ENCODE results near the gene ALOX15. TPM values are rescaled to one million over a fixed set of nuclear protein-coding genes. Genes with fewer than 3 reads are reported as not detected.
"Not testable (repeated sequence)": the region's sequence is repeated elsewhere in the genome, so short reads cannot be mapped to it uniquely, and the experiment has no call there.

ALOX15 gene
- total RNA-seq, 1 experiment from 2014 or later: 0.38 TPM

- H3K4me3 Mint-ChIP-seq (ENCODE audit: low read depth, unreplicated experiment): no peak overlapping the region
- intact Hi-C loops (cut with micrococcal nuclease; ENCODE audit: unreplicated experiment): no loop called here
- H3K9me3 Mint-ChIP-seq (ENCODE audit: low read depth, unreplicated experiment): no peaks in the 10 kb centered on the region
- peaks cover 25% of the 10 kb centered on the region for H3K27me3 Mint-ChIP-seq (ENCODE audit: unreplicated experiment)
- TF ChIP-seq CTCF (IDR thresholded peaks at IDR 0.05; ENCODE audit: unreplicated experiment): no peak
- no TSS peak for BruUV-seq (replicated peaks)
- no peaks in the 10 kb centered on the region for H3K36me3 Mint-ChIP-seq (ENCODE audit: insufficient read depth, unreplicated experiment)
- CTCF ChIA-PET: no interaction called here
- no peak overlapping the region for H3K27ac Mint-ChIP-seq (ENCODE audit: unreplicated experiment)
- peak; percentile 15 for DNase-seq
- no peaks in the 10 kb centered on the region for H3K4me1 Mint-ChIP-seq (ENCODE audit: low read depth, unreplicated experiment)
Measured at GRCh38 chr17:4648741-4649140, 7.3 kb upstream of the ALOX15 start.

GRCh38 chr17:4645642-4646041 is 4.2 kb upstream of the ALOX15 start:
- Mint-ChIP-seq H3K9me3 (ENCODE audit: low read depth, unreplicated experiment) (no peaks in the 10 kb centered on the region), H3K4me1 (ENCODE audit: low read depth, unreplicated experiment) (no peaks in the 10 kb centered on the region), H3K27ac (ENCODE audit: unreplicated experiment) (no peak overlapping the region), H3K27me3 (ENCODE audit: unreplicated experiment) (peaks cover 54% of the 10 kb centered on the region), H3K4me3 (ENCODE audit: low read depth, unreplicated experiment) (no peak overlapping the region), H3K36me3 (ENCODE audit: insufficient read depth, unreplicated experiment) (no peaks in the 10 kb centered on the region)
- no peak for DNase-seq
- intact Hi-C loops (cut with micrococcal nuclease; ENCODE audit: unreplicated experiment): no loop called here
- BruUV-seq (replicated peaks): no TSS peak
- CTCF ChIA-PET: no interaction called here
- no peak for TF ChIP-seq CTCF (IDR thresholded peaks at IDR 0.05; ENCODE audit: unreplicated experiment)

- no peak overlapping the region for H3K4me3 Mint-ChIP-seq (ENCODE audit: low read depth, unreplicated experiment)
- no peak for DNase-seq
- intact Hi-C loops (cut with micrococcal nuclease; ENCODE audit: unreplicated experiment): no loop called here
- no peak overlapping the region for H3K27ac Mint-ChIP-seq (ENCODE audit: unreplicated experiment)
- no peak for TF ChIP-seq CTCF (IDR thresholded peaks at IDR 0.05; ENCODE audit: unreplicated experiment)
- H3K4me1 Mint-ChIP-seq (ENCODE audit: low read depth, unreplicated experiment): peaks cover 9% of the 10 kb centered on the region
- no TSS peak for BruUV-seq (replicated peaks)
- peaks cover 71% of the 10 kb centered on the region for H3K27me3 Mint-ChIP-seq (ENCODE audit: unreplicated experiment)
- CTCF ChIA-PET: interaction anchor here (0.6 kb wide), 1 partner anchor 244 kb away, joined by 3 read pairs; no protein-coding TSS in a partner anchor
- no peaks in the 10 kb centered on the region for H3K36me3 Mint-ChIP-seq (ENCODE audit: insufficient read depth, unreplicated experiment)
- no peaks in the 10 kb centered on the region for H3K9me3 Mint-ChIP-seq (ENCODE audit: low read depth, unreplicated experiment)
Measured at GRCh38 chr17:4643676-4644075, 2.2 kb upstream of the ALOX15 start.

GRCh38 chr17:4642286-4642685 is 808 bp upstream of the ALOX15 start:
- TF ChIP-seq CTCF (IDR thresholded peaks at IDR 0.05; ENCODE audit: unreplicated experiment): no peak
- H3K9me3 Mint-ChIP-seq (ENCODE audit: low read depth, unreplicated experiment): no peaks in the 10 kb centered on the region
- intact Hi-C loops (cut with micrococcal nuclease; ENCODE audit: unreplicated experiment): no loop called here
- H3K27ac Mint-ChIP-seq (ENCODE audit: unreplicated experiment): no peak overlapping the region
- BruUV-seq (replicated peaks): no TSS peak
- H3K36me3 Mint-ChIP-seq (ENCODE audit: insufficient read depth, unreplicated experiment): no peaks in the 10 kb centered on the region
- CTCF ChIA-PET: no interaction called here
- no peak for DNase-seq
- no peak overlapping the region for H3K4me3 Mint-ChIP-seq (ENCODE audit: low read depth, unreplicated experiment)
- peaks cover 13% of the 10 kb centered on the region for H3K4me1 Mint-ChIP-seq (ENCODE audit: low read depth, unreplicated experiment)
- peaks cover 85% of the 10 kb centered on the region for H3K27me3 Mint-ChIP-seq (ENCODE audit: unreplicated experiment)

- DNase-seq; H3K36me3 Mint-ChIP-seq (ENCODE audit: insufficient read depth, unreplicated experiment); H3K27ac Mint-ChIP-seq (ENCODE audit: unreplicated experiment); H3K4me3 Mint-ChIP-seq (ENCODE audit: low read depth, unreplicated experiment); intact Hi-C loops (cut with micrococcal nuclease; ENCODE audit: unreplicated experiment); CTCF ChIA-PET; BruUV-seq (replicated peaks); H3K9me3 Mint-ChIP-seq (ENCODE audit: low read depth, unreplicated experiment): not testable (repeated sequence)
- peaks cover 13% of the 10 kb centered on the region for H3K4me1 Mint-ChIP-seq (ENCODE audit: low read depth, unreplicated experiment)
- H3K27me3 Mint-ChIP-seq (ENCODE audit: unreplicated experiment): peaks cover 98% of the 10 kb centered on the region
Measured at GRCh38 chr17:4640569-4641188, 799 bp downstream of the ALOX15 start.

- H3K36me3 Mint-ChIP-seq (ENCODE audit: insufficient read depth, unreplicated experiment); H3K27ac Mint-ChIP-seq (ENCODE audit: unreplicated experiment); H3K9me3 Mint-ChIP-seq (ENCODE audit: low read depth, unreplicated experiment); BruUV-seq (replicated peaks); CTCF ChIA-PET; intact Hi-C loops (cut with micrococcal nuclease; ENCODE audit: unreplicated experiment): not testable (repeated sequence)
- Mint-ChIP-seq H3K4me3 (ENCODE audit: low read depth, unreplicated experiment) (peak overlapping the region; percentile 52), H3K27me3 (ENCODE audit: unreplicated experiment) (peaks cover 94% of the 10 kb centered on the region), H3K4me1 (ENCODE audit: low read depth, unreplicated experiment) (peaks cover 13% of the 10 kb centered on the region)
- DNase-seq: peak; percentile 40
Measured at GRCh38 chr17:4639301-4640059, 2.0 kb downstream of the ALOX15 start.

GRCh38 chr17:4638766-4639165 is 2.7 kb downstream of the ALOX15 start:
- H3K4me3 Mint-ChIP-seq (ENCODE audit: low read depth, unreplicated experiment): peak overlapping the region; percentile 52

More at GRCh38 chr17:4638766-4639165, 2.7 kb downstream of the ALOX15 start:
- H3K4me1 Mint-ChIP-seq (ENCODE audit: low read depth, unreplicated experiment): peaks cover 13% of the 10 kb centered on the region
- DNase-seq: peak; percentile 24
- peaks cover 87% of the 10 kb centered on the region for H3K27me3 Mint-ChIP-seq (ENCODE audit: unreplicated experiment)
- BruUV-seq (replicated peaks); H3K9me3 Mint-ChIP-seq (ENCODE audit: low read depth, unreplicated experiment); intact Hi-C loops (cut with micrococcal nuclease; ENCODE audit: unreplicated experiment); H3K36me3 Mint-ChIP-seq (ENCODE audit: insufficient read depth, unreplicated experiment); H3K27ac Mint-ChIP-seq (ENCODE audit: unreplicated experiment); CTCF ChIA-PET: not testable (repeated sequence)
